HG02840 (cell line): ENCODE data around the gene GPR89A.
"Not testable (repeated sequence)": the region's sequence is repeated elsewhere in the genome, so short reads cannot be mapped to it uniquely, and the experiment has no call there.

ENCODE experiments used
- ATAC-seq: cut with Tn5 transposase; IDR thresholded peaks from one replicate; pipeline ENCODE4 v1.9.1; 2021; ENCODE audit warnings: mild to moderate bottlenecking, moderate library complexity, moderate number of reproducible peaks; ENCODE audit not compliant: unreplicated experiment, low FRiP score

The GPR89A gene

GRCh38 chr1:145716641-145717345 is 109.0 kb downstream of the GPR89A start:
- no peak for ATAC-seq

GRCh38 chr1:145717833-145718232 is 110.0 kb downstream of the GPR89A start:
- ATAC-seq = no peak

GRCh38 chr1:145718465-145718864 is 110.7 kb downstream of the GPR89A start:
- not testable (repeated sequence) for ATAC-seq

- no peak for ATAC-seq
Observed at GRCh38 chr1:145719230-145720079, 111.7 kb downstream of the GPR89A start, which contains the start of gene CD160. Gene CD160, plus strand, starts transcription at chr1:145719499. Its CDS starts 8,829 bp downstream, at chr1:145728328.
